Stimulated activated CD4-positive, alpha-beta T cell treated with anti-CD3 and anti-CD28 coated beads, TNF-alpha, amount 100 ng/mL, for 4 hours (primary cell): ENCODE measurements around the gene CACNA1S.

ENCODE experiments used
- DNase-seq, 3 experiments: peaks; one replicate each; pipeline ENCODE4 v3.0.0-alpha.2; 2020; ENCODE audit warnings: low read depth in 3 of 3

CACNA1S gene

GRCh38 chr1:201140235-201140940, 28.2 kb upstream of the CACNA1S start:
- no peak for DNase-seq

GRCh38 chr1:201139756-201140155, 27.5 kb upstream of the CACNA1S start:
- DNase-seq = no peak

GRCh38 chr1:201139306-201139705, 27.1 kb upstream of the CACNA1S start:
- DNase-seq = no peak

- no peak for DNase-seq
Observed at GRCh38 chr1:201138311-201138840, 26.1 kb upstream of the CACNA1S start.

- no peak for DNase-seq
Observed at GRCh38 chr1:201137579-201138310, 25.5 kb upstream of the CACNA1S start.

GRCh38 chr1:201137024-201137392, 24.8 kb upstream of the CACNA1S start:
- DNase-seq = no peak

- DNase-seq = no peak
Observed at GRCh38 chr1:201136355-201137023, 24.3 kb upstream of the CACNA1S start.

- no peak for DNase-seq
Observed at GRCh38 chr1:201134405-201134804, 22.2 kb upstream of the CACNA1S start.

GRCh38 chr1:201131398-201131797, 19.2 kb upstream of the CACNA1S start:
- DNase-seq = no peak

- no peak for DNase-seq
Observed at GRCh38 chr1:201128962-201129361, 16.7 kb upstream of the CACNA1S start.

- no peak for DNase-seq
Observed at GRCh38 chr1:201128476-201128875, 16.2 kb upstream of the CACNA1S start.

- DNase-seq = no peak
Observed at GRCh38 chr1:201127755-201128455, 15.7 kb upstream of the CACNA1S start.

GRCh38 chr1:201126832-201127754, 14.9 kb upstream of the CACNA1S start, which contains the start of gene ASCL5:
TSS of gene ASCL5 (minus strand) at chr1:201127184. CDS start at chr1:201115372, 11,812 bp downstream.
- DNase-seq = no peak

GRCh38 chr1:201126463-201126831, 14.2 kb upstream of the CACNA1S start:
- DNase-seq = no peak

- DNase-seq = no peak
Observed at GRCh38 chr1:201125800-201126199, 13.6 kb upstream of the CACNA1S start.

- DNase-seq = no peak
Observed at GRCh38 chr1:201125019-201125418, 12.8 kb upstream of the CACNA1S start.

GRCh38 chr1:201123866-201124265, 11.6 kb upstream of the CACNA1S start:
- no peak for DNase-seq

- no peak for DNase-seq
Observed at GRCh38 chr1:201122321-201122957, 10.2 kb upstream of the CACNA1S start.

- DNase-seq = peak; percentile 9 to 22 (median 14)
Observed at GRCh38 chr1:201119206-201120197, 7.3 kb upstream of the CACNA1S start.
